GM12874 (cell line): Measurements from ENCODE around the gene WDR45B.

Source experiments
- CTCF ChIP-seq: IDR thresholded peaks from 2 replicates; pipeline ENCODE4 v1.5.1; 2011; ENCODE audit warnings: low read depth, mild to moderate bottlenecking, control low read depth, low read length, moderate library complexity; ENCODE audit not compliant: insufficient read depth

The WDR45B gene

GRCh38 chr17:82594571-82594970, 53.7 kb downstream of the WDR45B start:
- no peak for TF ChIP-seq CTCF

- no peak for TF ChIP-seq CTCF
Measured at GRCh38 chr17:82593590-82594087, 54.6 kb downstream of the WDR45B start.

GRCh38 chr17:82592767-82593589, 55.3 kb downstream of the WDR45B start:
- no peak for TF ChIP-seq CTCF

GRCh38 chr17:82592289-82592766, 55.9 kb downstream of the WDR45B start:
- no peak for TF ChIP-seq CTCF

GRCh38 chr17:82590881-82591539, 57.2 kb downstream of the WDR45B start:
- TF ChIP-seq CTCF: no peak

- TF ChIP-seq CTCF: no peak
Measured at GRCh38 chr17:82590216-82590615, 58.0 kb downstream of the WDR45B start.

- TF ChIP-seq CTCF: no peak
Measured at GRCh38 chr17:82589851-82590180, 58.4 kb downstream of the WDR45B start.
